MCF 10A (cell line): ENCODE measurements around the gene MZB1. TPM values are rescaled to one million over a fixed set of nuclear protein-coding genes. Genes with fewer than 3 reads are reported as not detected.

Experiments
- BruUV-seq: library from RNA; stranded (reverse); fragments of 400-500 nt; replicated peaks from 2 replicates; lab custom pipeline; 2021; lab: Mats Ljungman, UMichigan
- CTCF ChIA-PET: fragments of 300-600 bp; sonication (Branson Sonifier 250); formaldehyde crosslinking; extraction: SDS; loops from one replicate; lab custom pipeline; 2021; ENCODE audit warnings: antibody characterized with exemption, inconsistent platforms; lab: Yijun Ruan, JAX
- POLR2A ChIA-PET: fragments of 300-600, 350-650 bp; sonication (Branson Sonifier 250); formaldehyde crosslinking; extraction: SDS; loops from one replicate; lab custom pipeline; 2020; ENCODE audit warnings: antibody characterized with exemption, inconsistent platforms; lab: Yijun Ruan, JAX
- DNase-seq: peaks from one replicate; pipeline ENCODE4 v3.0.0-alpha.2; 2018; ENCODE audit not compliant: unreplicated experiment
- H3K27ac Mint-ChIP-seq: one replicate; pipeline ENCODE4 v1.8.0; 2022; ENCODE audit warnings: mild to moderate bottlenecking, low read depth, mixed read lengths; ENCODE audit not compliant: unreplicated experiment
- H3K27me3 Mint-ChIP-seq: one replicate; pipeline ENCODE4 v1.8.0; 2022; ENCODE audit warnings: mixed read lengths; ENCODE audit not compliant: insufficient read depth, unreplicated experiment
- H3K36me3 Mint-ChIP-seq: one replicate; pipeline ENCODE4 v1.8.0; 2022; ENCODE audit warnings: mild to moderate bottlenecking, moderate library complexity, mixed read lengths; ENCODE audit not compliant: insufficient read depth, unreplicated experiment
- H3K4me1 Mint-ChIP-seq: one replicate; pipeline ENCODE4 v1.8.0; 2022; ENCODE audit warnings: mixed read lengths; ENCODE audit not compliant: insufficient read depth, unreplicated experiment
- H3K4me3 Mint-ChIP-seq: one replicate; pipeline ENCODE4 v1.8.0; 2022; ENCODE audit warnings: mild to moderate bottlenecking, moderate library complexity, mixed read lengths; ENCODE audit not compliant: unreplicated experiment
- H3K9me3 Mint-ChIP-seq: one replicate; pipeline ENCODE4 v1.8.0; 2022; ENCODE audit warnings: mixed read lengths; ENCODE audit not compliant: unreplicated experiment
- CTCF ChIP-seq: fragments of 200-600 bp; IDR thresholded peaks from one replicate; pipeline ENCODE4 v1.8.0; 2022; ENCODE audit warnings: antibody characterized with exemption, mild to moderate bottlenecking; ENCODE audit not compliant: unreplicated experiment
- intact Hi-C: fragments of 100-400 bp; cut with micrococcal nuclease; formaldehyde crosslinking; loops from 2 replicates; pipeline ENCODE4 v1.14.1; 2022
- total RNA-seq: library from RNA; stranded (reverse); gene quantifications from 2 replicates; pipeline ENCODE4 v1.2.3, GENCODE V29; 2022

MZB1 gene
- total RNA-seq, 1 experiment from 2014 or later = not detected

GRCh38 chr5:139425497-139425896 lies 35.8 kb upstream of the MZB1 start:
- Mint-ChIP-seq H3K27ac (no peak overlapping the region), H3K4me3 (no peak overlapping the region), H3K36me3 (peaks cover 56% of the 10 kb centered on the region), H3K4me1 (no peaks in the 10 kb centered on the region), H3K27me3 (no peaks in the 10 kb centered on the region), H3K9me3 (no peaks in the 10 kb centered on the region)
- BruUV-seq = no TSS peak
- TF ChIP-seq CTCF = no peak
- CTCF ChIA-PET = interaction anchor here (0.6 to 11.6 kb wide), 4 partner anchors 16 to 210 kb away, joined by 3 to 434 read pairs (median 70); partner anchors contain the start of gene SPATA24
- DNase-seq = no peak
- POLR2A ChIA-PET = interaction anchor here (0.6 to 2.1 kb wide), 2 partner anchors 88 to 340 kb away, joined by 3 to 6 read pairs; no protein-coding TSS in a partner anchor
- intact Hi-C loops = no loop called here

- ChIA-PET CTCF (interaction anchor here (0.6 to 11.6 kb wide), 63 partner anchors 8 to 861 kb away, joined by 3 to 434 read pairs (median 4); partner anchors contain the start of genes DNAJC18, ECSCR, SPATA24 and STING1), POLR2A (interaction anchor here (0.5 to 2.2 kb wide), 12 partner anchors 13 to 215 kb away, joined by 3 to 13 read pairs (median 4); partner anchors contain the start of genes DNAJC18, PAIP2, SPATA24 and UBE2D2)
- Mint-ChIP-seq H3K36me3 (peaks cover 52% of the 10 kb centered on the region), H3K9me3 (no peaks in the 10 kb centered on the region), H3K27ac (peak overlapping the region; percentile 57), H3K4me3 (no peak overlapping the region), H3K4me1 (no peaks in the 10 kb centered on the region), H3K27me3 (no peaks in the 10 kb centered on the region)
- intact Hi-C loops = loop anchor here (1.0 to 2.0 kb wide), 4 partner anchors 91 to 343 kb away; no protein-coding TSS in a partner anchor
- TF ChIP-seq CTCF = peak; percentile 93
- no TSS peak for BruUV-seq
- DNase-seq = peak; percentile 84
These were observed 32.7 kb upstream of the MZB1 start for GRCh38 chr5:139422307-139422893.

GRCh38 chr5:139419226-139420192 lies 29.8 kb upstream of the MZB1 start:
- Mint-ChIP-seq H3K9me3 (no peaks in the 10 kb centered on the region), H3K4me1 (no peaks in the 10 kb centered on the region), H3K27me3 (no peaks in the 10 kb centered on the region), H3K36me3 (peaks cover 33% of the 10 kb centered on the region), H3K4me3 (no peak overlapping the region), H3K27ac (no peak overlapping the region)
- DNase-seq = no peak
- CTCF ChIA-PET = interaction anchor here (0.6 to 11.6 kb wide), 13 partner anchors 10 to 349 kb away, joined by 3 to 434 read pairs (median 4); partner anchors contain the start of gene SPATA24
- intact Hi-C loops = no loop called here
- POLR2A ChIA-PET = interaction anchor here (0.5 to 1.5 kb wide), 5 partner anchors 13 to 95 kb away, joined by 3 to 4 read pairs (median 3); partner anchors contain the start of gene DNAJC18
- BruUV-seq = no TSS peak
- no peak for TF ChIP-seq CTCF
